Measurements from ENCODE around the gene WDFY3.

DNA sequence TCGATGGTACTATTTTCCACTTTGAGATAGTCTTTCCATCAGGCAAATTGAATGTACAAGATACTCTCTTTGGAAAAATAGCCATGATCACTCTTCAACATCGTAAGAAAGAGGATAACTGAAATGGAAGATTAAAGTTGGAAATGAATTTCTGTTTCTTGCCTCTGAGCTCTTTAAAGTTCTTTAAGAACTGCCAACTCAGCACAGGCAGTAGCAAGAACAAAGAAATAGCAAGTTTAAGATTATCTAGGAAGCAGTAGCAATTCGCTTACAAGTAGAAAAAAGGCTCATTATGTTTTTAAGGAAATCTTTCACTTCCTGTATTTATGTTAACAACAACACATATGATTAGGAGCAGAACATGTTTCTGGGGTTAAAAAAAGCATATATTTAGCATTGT, 255.9 kb downstream of the WDFY3 start:
- TF ChIP-seq, protein P1, sequence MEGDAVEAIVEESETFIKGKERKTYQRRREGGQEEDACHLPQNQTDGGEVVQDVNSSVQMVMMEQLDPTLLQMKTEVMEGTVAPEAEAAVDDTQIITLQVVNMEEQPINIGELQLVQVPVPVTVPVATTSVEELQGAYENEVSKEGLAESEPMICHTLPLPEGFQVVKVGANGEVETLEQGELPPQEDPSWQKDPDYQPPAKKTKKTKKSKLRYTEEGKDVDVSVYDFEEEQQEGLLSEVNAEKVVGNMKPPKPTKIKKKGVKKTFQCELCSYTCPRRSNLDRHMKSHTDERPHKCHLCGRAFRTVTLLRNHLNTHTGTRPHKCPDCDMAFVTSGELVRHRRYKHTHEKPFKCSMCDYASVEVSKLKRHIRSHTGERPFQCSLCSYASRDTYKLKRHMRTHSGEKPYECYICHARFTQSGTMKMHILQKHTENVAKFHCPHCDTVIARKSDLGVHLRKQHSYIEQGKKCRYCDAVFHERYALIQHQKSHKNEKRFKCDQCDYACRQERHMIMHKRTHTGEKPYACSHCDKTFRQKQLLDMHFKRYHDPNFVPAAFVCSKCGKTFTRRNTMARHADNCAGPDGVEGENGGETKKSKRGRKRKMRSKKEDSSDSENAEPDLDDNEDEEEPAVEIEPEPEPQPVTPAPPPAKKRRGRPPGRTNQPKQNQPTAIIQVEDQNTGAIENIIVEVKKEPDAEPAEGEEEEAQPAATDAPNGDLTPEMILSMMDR (optimal IDR thresholded peaks at IDR 0.05 in 1 of 3, IDR thresholded peaks at IDR 0.05 in 1 of 3, conservative IDR thresholded peaks at IDR 0.05 in 1 of 3; ENCODE audit: extremely low read depth in 1 of 3, insufficient read depth in 2 of 3, low read length in 3 of 3) = no peak
- TF ChIP-seq EZH2 (IDR thresholded peaks at IDR 0.05; ENCODE audit: low read length) = no peak
